GM12875 (cell line): Measurements from ENCODE around the gene UBASH3B.

Source experiments
- H3K4me3 ChIP-seq: one replicate; pipeline ENCODE4 v1.5.1; 2011; ENCODE audit warnings: low read depth, low read length, control low read depth
- CTCF ChIP-seq: IDR thresholded peaks from 2 replicates; pipeline ENCODE4 v1.5.1; 2011; ENCODE audit warnings: low read depth, mild to moderate bottlenecking, control low read depth, inconsistent platforms, low read length, moderate library complexity, borderline replicate concordance; ENCODE audit not compliant: insufficient read depth

UBASH3B gene

GRCh38 chr11:122788781-122789535 is 133.4 kb downstream of the UBASH3B start:
- no peak overlapping the region for H3K4me3 ChIP-seq
- TF ChIP-seq CTCF: peak; percentile 33; the same call in 1 of the 2 replicates

- no peak overlapping the region for H3K4me3 ChIP-seq
- TF ChIP-seq CTCF: no peak
Measured at GRCh38 chr11:122789907-122790306, 134.4 kb downstream of the UBASH3B start.

- no peak overlapping the region for H3K4me3 ChIP-seq
- TF ChIP-seq CTCF: no peak
Measured at GRCh38 chr11:122791411-122791810, 135.9 kb downstream of the UBASH3B start.

- no peak for TF ChIP-seq CTCF
- H3K4me3 ChIP-seq: no peak overlapping the region
Measured at GRCh38 chr11:122791836-122792235, 136.3 kb downstream of the UBASH3B start.

GRCh38 chr11:122793515-122793914 is 138.0 kb downstream of the UBASH3B start:
- TF ChIP-seq CTCF: no peak
- H3K4me3 ChIP-seq: no peak overlapping the region

- TF ChIP-seq CTCF: no peak
- no peak overlapping the region for H3K4me3 ChIP-seq
Measured at GRCh38 chr11:122795307-122795706, 139.8 kb downstream of the UBASH3B start.

GRCh38 chr11:122796128-122796717 is 140.7 kb downstream of the UBASH3B start:
- H3K4me3 ChIP-seq: no peak overlapping the region
- TF ChIP-seq CTCF: peak; percentile 96
